ENCODE results near the gene SUFU.

Gene SUFU

DNA sequence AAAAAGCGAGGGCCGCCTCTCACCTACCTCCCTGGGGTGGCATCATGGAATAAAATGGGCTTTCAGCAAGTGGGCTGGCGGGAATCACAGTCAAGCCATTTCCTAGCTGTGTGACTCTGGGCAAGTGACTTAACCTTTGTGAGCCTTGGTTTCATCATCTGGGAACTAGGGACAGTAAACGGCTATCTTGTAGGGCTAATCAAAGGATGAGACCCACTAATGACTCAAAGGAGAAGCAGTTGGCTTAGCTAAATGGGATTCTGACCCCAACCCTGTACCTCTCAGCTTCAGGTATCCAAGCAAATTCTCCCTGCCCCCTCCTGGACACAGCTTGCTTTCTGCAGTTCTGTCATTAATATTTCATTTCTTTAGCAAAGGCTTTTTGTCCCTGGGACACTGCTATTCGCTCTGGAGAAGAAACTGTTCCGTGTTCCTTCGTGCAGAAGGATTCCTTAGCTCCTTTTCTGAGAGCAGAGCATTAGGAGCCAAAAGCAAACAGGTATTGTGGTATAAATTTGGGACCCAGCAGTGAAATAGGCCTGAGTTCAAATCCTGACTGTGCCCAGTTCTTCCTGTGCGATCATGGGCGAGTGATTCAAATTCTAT lies 166.4 kb downstream of the SUFU start:
- no peak for TF ChIP-seq POLR2A (IDR thresholded peaks at IDR 0.05; ENCODE audit: low read depth, low read length)
- no peak for TF ChIP-seq TAF1 (IDR thresholded peaks at IDR 0.05; ENCODE audit: low read depth, low read length)
- TF ChIP-seq PAX5 (IDR thresholded peaks at IDR 0.05; ENCODE audit: insufficient read depth, low read length, severe bottlenecking), result no peak
- no peak for TF ChIP-seq POU2F2 (IDR thresholded peaks at IDR 0.05; ENCODE audit: low read depth, low read length)
- TF ChIP-seq SPI1 (IDR thresholded peaks at IDR 0.05; ENCODE audit: low read depth, low read length), result no peak
- TF ChIP-seq POLR2AphosphoS5 (IDR thresholded peaks at IDR 0.05; ENCODE audit: low read depth, low read length), result no peak
- DNase-seq (ENCODE audit: insufficient read length, low spot score), result no peak
- FAIRE-seq, result no peak

DNA sequence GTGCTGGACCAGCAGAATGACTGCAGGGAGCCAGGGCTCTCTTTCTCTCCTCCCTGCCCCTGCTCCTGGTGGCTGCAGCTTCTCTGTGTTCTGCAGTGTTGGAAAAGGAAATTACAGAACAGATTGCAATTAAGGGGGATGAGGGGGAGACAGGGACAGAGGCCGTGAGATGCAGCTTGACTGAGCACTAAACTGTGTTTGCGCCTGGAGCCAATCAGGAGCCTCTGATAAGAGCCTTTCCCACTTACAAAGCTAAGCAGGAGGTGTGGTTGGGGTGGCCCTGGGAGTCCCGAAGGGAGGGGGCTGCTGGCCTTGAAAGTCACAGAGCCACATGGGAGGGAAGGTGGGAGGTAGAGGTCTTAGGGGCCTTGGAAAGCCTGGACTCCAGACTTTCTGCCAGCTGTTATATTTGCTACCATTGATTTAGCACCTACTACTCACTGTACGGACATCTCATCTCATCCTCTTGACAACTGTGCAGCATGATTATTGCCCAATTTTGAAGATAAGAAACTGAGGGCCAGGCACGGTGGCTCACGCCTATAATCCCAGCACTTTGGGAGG lies 167.2 kb downstream of the SUFU start:
- DNase-seq (ENCODE audit: insufficient read length, low spot score) (no peak), FAIRE-seq (no peak)
- TF ChIP-seq PAX5 (IDR thresholded peaks at IDR 0.05; ENCODE audit: insufficient read depth, low read length, severe bottlenecking) (no peak), POLR2AphosphoS5 (IDR thresholded peaks at IDR 0.05; ENCODE audit: low read depth, low read length) (no peak), POU2F2 (IDR thresholded peaks at IDR 0.05; ENCODE audit: low read depth, low read length) (no peak), SPI1 (IDR thresholded peaks at IDR 0.05; ENCODE audit: low read depth, low read length) (no peak), POLR2A (IDR thresholded peaks at IDR 0.05; ENCODE audit: low read depth, low read length) (no peak), TAF1 (IDR thresholded peaks at IDR 0.05; ENCODE audit: low read depth, low read length) (no peak)

DNA sequence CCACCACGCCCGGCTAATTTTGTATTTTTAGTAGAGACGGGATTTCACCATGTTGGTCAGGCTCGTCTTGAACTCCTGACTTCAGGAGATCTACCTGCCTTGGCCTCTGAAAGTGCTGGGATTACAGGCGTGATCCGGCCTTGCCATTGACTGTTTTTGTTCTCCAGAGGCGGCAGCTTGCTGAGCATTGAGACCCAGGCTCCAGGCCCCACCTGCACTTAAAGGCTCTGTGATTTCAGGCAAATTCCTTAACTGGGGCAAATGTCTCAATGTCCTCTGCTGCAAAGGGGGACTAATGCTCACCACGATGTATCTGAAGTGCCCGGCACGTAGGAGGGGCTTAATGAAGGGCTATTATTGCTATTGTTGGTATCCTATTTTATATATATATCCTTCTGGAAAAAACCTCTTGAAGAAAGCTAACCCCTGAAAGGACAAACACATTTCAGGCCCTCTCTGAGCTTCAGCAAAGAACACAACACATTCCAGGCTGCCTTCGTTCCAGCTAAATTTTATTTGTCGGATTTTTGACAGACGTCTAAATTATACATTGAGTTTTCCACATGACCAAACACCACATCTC lies 169.6 kb downstream of the SUFU start:
- DNase-seq (ENCODE audit: insufficient read length, low spot score), result no peak
- no peak for FAIRE-seq
- no peak for TF ChIP-seq PAX5 (IDR thresholded peaks at IDR 0.05; ENCODE audit: insufficient read depth, low read length, severe bottlenecking)
- no peak for TF ChIP-seq TAF1 (IDR thresholded peaks at IDR 0.05; ENCODE audit: low read depth, low read length)
- TF ChIP-seq POLR2A (IDR thresholded peaks at IDR 0.05; ENCODE audit: low read depth, low read length), result no peak
- TF ChIP-seq POLR2AphosphoS5 (IDR thresholded peaks at IDR 0.05; ENCODE audit: low read depth, low read length), result no peak
- TF ChIP-seq SPI1 (IDR thresholded peaks at IDR 0.05; ENCODE audit: low read depth, low read length), result no peak
- no peak for TF ChIP-seq POU2F2 (IDR thresholded peaks at IDR 0.05; ENCODE audit: low read depth, low read length)

DNA sequence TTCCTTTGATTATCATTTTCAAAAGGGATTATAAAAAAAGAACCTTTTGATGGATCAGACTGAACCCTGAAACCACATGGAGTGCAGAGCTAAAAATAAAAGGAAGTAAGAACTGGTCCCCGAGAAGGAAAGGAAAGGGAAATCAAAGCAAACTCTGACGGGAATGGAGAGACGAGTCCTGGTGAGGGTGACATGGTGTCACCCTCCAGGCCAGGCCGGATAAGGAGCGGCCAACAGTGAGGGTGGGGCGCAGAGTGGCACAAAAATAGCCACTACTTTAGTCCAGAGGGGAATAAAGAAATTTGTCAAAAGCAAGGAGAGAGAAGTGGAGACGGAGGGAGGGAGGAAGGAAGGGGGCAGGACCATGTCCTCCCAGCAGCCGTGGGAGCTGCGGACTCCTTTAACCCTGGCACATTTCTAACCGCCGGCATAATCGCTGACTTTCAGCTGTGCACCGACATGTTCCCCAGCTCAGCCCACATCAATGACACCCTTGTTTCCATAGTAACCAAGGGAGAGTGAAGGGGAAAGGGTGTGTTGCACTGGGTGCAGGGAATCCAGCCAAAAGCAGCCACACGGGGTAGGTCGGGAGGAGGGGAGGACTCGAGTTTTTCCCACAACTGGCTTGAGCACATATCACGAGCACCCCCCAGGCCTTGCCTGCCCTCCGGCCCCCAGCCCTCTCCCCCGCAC lies 170.2 kb downstream of the SUFU start:
- FAIRE-seq (peak; percentile 88), DNase-seq (ENCODE audit: insufficient read length, low spot score) (peak; percentile 60)
- no peak for TF ChIP-seq POU2F2 (IDR thresholded peaks at IDR 0.05; ENCODE audit: low read depth, low read length)
- no peak for TF ChIP-seq PAX5 (IDR thresholded peaks at IDR 0.05; ENCODE audit: insufficient read depth, low read length, severe bottlenecking)
- no peak for TF ChIP-seq SPI1 (IDR thresholded peaks at IDR 0.05; ENCODE audit: low read depth, low read length)
- no peak for TF ChIP-seq POLR2AphosphoS5 (IDR thresholded peaks at IDR 0.05; ENCODE audit: low read depth, low read length)
- TF ChIP-seq TAF1 (IDR thresholded peaks at IDR 0.05; ENCODE audit: low read depth, low read length), result no peak
- TF ChIP-seq POLR2A (IDR thresholded peaks at IDR 0.05; ENCODE audit: low read depth, low read length), result no peak

DNA sequence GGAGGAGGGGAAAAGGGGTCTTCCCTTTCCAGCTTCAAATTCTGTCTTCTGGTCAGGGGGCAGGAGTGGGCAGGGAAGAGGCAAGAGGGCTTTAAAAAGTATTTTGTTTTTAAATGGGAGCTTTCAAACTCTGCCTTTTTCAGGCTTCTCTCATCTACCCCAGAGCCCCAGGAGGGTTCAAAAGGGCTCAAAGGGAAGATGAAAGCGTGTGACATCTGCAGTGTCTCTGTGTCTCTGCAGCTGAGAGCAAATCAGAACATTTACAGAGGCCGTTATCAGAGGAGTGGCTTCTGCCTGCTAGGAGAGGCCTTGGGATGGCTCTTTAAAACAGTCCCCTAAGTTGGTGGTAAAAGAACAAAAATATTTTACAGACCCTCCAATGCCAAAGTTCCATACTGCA lies 170.8 kb downstream of the SUFU start:
- TF ChIP-seq POLR2AphosphoS5 (IDR thresholded peaks at IDR 0.05; ENCODE audit: low read depth, low read length) (no peak), TAF1 (IDR thresholded peaks at IDR 0.05; ENCODE audit: low read depth, low read length) (no peak), PAX5 (IDR thresholded peaks at IDR 0.05; ENCODE audit: insufficient read depth, low read length, severe bottlenecking) (no peak), POLR2A (IDR thresholded peaks at IDR 0.05; ENCODE audit: low read depth, low read length) (no peak), SPI1 (IDR thresholded peaks at IDR 0.05; ENCODE audit: low read depth, low read length) (no peak), POU2F2 (IDR thresholded peaks at IDR 0.05; ENCODE audit: low read depth, low read length) (no peak)

DNA sequence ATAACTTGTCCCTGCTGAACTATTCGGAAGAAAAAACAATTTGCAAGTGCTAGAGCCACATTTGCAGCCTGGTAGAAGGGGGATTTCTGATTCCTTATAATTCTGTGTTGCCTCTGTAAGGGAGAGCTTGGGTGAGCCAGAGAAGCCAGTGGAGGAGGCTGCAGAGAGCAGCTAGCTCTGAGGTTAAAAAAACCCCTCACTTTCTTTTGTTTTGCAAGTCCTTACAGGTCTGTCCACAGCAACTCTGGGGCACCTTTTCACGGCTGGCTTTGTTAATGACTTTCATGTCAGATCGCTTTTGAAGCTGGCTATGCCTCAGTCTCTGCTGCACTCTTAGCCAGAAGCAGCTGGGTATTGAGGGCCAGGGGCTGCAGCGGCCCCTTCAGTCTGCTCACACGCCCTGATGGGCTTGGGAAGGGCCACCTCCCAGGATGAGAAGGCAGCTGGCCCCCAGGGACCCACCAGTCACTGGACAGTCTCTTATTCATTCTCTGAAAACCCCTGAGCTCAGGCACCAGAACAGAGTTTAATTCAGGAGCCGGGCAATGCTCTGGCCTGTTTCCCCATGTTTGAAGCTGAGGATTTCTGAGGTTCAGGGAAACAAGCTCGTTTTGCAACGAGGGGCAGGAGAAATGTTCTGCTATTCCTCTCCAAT lies 171.4 kb downstream of the SUFU start:
- no peak for FAIRE-seq
- TF ChIP-seq PAX5 (IDR thresholded peaks at IDR 0.05; ENCODE audit: insufficient read depth, low read length, severe bottlenecking) (no peak), POU2F2 (IDR thresholded peaks at IDR 0.05; ENCODE audit: low read depth, low read length) (no peak), POLR2AphosphoS5 (IDR thresholded peaks at IDR 0.05; ENCODE audit: low read depth, low read length) (no peak), SPI1 (IDR thresholded peaks at IDR 0.05; ENCODE audit: low read depth, low read length) (no peak), TAF1 (IDR thresholded peaks at IDR 0.05; ENCODE audit: low read depth, low read length) (no peak), POLR2A (IDR thresholded peaks at IDR 0.05; ENCODE audit: low read depth, low read length) (no peak)
- no peak for DNase-seq (ENCODE audit: insufficient read length, low spot score)

More for the DNA sequence above, 170.8 kb downstream of the SUFU start:
- FAIRE-seq, result no peak
- DNase-seq (ENCODE audit: insufficient read length, low spot score), result no peak

DNA sequence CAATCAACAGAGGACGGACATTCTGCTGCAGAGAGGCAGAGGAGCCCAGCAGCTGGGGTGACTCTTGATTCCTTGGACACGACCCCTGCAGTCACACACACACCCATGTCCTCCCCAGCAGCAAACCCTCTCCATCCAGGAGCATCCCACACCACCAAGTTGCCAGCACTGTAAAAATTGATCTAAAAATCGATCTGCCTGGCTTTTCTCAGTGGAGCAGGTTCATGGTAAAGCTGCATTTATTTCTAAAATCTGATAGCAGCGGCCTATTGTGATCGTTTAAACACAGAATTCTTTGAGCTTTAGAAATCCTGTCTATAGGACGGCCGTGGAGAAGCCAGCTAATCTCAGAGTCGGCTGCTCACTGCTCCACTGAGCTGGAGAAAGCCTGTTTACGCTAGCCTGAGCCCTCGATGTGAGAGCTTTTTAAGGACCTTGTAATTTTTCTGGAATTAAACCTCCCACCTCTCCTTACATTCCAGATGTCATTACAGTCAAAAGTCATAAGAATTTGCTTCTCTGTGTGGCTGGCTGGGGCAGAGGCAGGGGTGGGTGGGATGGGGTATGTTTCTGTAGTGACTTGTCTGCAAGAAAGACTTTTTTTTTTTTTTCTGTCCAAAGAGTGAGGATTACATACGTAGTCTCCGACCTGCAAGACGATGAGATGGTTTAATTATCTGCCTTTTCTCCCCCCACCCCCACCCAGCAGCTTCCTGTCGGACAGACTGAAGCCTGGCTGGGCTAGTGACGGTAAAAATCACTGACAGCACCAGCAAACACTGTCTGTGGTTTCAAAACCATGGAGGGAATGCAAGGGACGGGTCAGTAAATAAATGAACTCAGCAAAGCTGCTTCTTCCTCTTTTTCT lies 172.1 kb downstream of the SUFU start:
- no peak for FAIRE-seq

DNA sequence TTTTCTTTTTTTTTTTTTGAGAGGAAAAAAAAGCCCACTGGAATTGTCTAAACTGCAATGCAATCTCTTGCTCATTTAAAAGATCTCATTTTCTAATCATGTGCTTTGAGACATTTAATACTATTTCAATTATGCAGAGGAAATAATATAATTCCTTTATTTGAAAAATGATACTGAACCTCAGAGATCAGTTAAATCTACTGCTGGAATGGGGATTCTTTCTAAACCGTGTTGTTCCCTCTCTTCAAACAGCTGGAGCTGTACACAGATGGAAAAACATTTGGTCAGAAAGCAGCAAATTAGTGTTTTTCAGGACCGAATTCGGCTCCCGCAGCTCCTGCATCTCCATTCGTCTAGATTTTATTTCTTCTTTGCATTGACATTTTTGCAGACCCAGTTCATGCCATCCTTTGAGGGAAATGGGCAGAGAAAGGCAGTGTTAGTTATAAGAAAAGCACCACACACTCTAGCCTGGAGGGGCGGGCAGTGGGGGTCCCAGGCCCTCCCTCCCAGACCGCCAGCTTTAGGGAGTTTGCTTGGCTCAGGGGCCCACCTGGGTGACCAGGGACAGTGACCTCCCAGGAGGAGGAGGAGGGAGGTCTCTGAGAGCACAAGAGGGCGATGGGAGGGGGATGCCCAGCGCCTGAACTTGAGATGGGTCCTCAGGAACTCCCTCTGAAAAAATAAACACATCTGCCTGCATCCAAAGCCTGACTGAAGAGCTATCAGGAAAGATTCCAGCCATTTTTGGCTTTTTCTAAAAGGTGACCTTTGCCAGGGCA lies 173.0 kb downstream of the SUFU start:
- TF ChIP-seq TAF1 (IDR thresholded peaks at IDR 0.05; ENCODE audit: low read depth, low read length) (no peak), POLR2AphosphoS5 (IDR thresholded peaks at IDR 0.05; ENCODE audit: low read depth, low read length) (no peak), POU2F2 (IDR thresholded peaks at IDR 0.05; ENCODE audit: low read depth, low read length) (no peak), PAX5 (IDR thresholded peaks at IDR 0.05; ENCODE audit: insufficient read depth, low read length, severe bottlenecking) (no peak)
- no peak for DNase-seq (ENCODE audit: insufficient read length, low spot score)
- FAIRE-seq, result no peak

More for the DNA sequence above, 172.1 kb downstream of the SUFU start:
- no peak for DNase-seq (ENCODE audit: insufficient read length, low spot score)
- peak; percentile 48; the same call in 1 of the 2 replicates for TF ChIP-seq SPI1 (IDR thresholded peaks at IDR 0.05; ENCODE audit: low read depth, low read length)
- no peak for TF ChIP-seq PAX5 (IDR thresholded peaks at IDR 0.05; ENCODE audit: insufficient read depth, low read length, severe bottlenecking)
- no peak for TF ChIP-seq TAF1 (IDR thresholded peaks at IDR 0.05; ENCODE audit: low read depth, low read length)

All from GM12891 (cell line).